Measurements from ENCODE around the gene ABLIM2.

GRCh38 chr4:7943211-7943610 lies 215.4 kb downstream of the ABLIM2 start:
- TF ChIP-seq ATF3 (IDR thresholded peaks at IDR 0.05; ENCODE audit: insufficient read depth, low read depth, low read length) (no peak), POLR2A (IDR thresholded peaks at IDR 0.05; ENCODE audit: control extremely low read depth in 1 of 2, low read depth in 2 of 2, low read length in 2 of 2) (no peak), POLR2AphosphoS5 (IDR thresholded peaks at IDR 0.05; ENCODE audit: low read depth, low read length) (no peak), RXRA (IDR thresholded peaks at IDR 0.05; ENCODE audit: insufficient read depth, low read depth, low read length) (no peak), CTCF (IDR thresholded peaks at IDR 0.05; ENCODE audit: control extremely low read depth in 1 of 3, insufficient read depth in 1 of 3, low read depth in 1 of 3, low read length in 3 of 3) (no peak), EGR1 (IDR thresholded peaks at IDR 0.05; ENCODE audit: borderline replicate concordance, low read depth, low read length) (no peak), CEBPB (IDR thresholded peaks at IDR 0.05; ENCODE audit: low read depth, low read length) (no peak), SIN3A (conservative IDR thresholded peaks at IDR 0.05 in 1 of 2, IDR thresholded peaks at IDR 0.05 in 1 of 2; ENCODE audit: low read depth in 1 of 2, low read length in 2 of 2) (no peak), SP1 (IDR thresholded peaks at IDR 0.05; ENCODE audit: low read depth, low read length) (no peak), YY1 (IDR thresholded peaks at IDR 0.05; ENCODE audit: low read depth, low read length) (no peak), MAFK (IDR thresholded peaks at IDR 0.05; ENCODE audit: low read depth, low read length) (no peak), TEAD4 (IDR thresholded peaks at IDR 0.05; ENCODE audit: low read depth, low read length) (no peak), SRF (IDR thresholded peaks at IDR 0.05; ENCODE audit: low read depth, low read length) (no peak)

Measured in H1 (cell line).